Stimulated activated CD4-positive, alpha-beta T cell treated with anti-CD3 and anti-CD28 coated beads, Interleukin-15, amount 100 ng/mL, for 24 hours (primary cell): ENCODE measurements around the gene C3orf70.

Source experiments
- DNase-seq: peaks from one replicate; pipeline ENCODE4 v3.0.0-alpha.2; 2020

Gene C3orf70

GRCh38 chr3:185152410-185153170 is at the start of gene C3orf70:
C3orf70 (minus strand) TSS chr3:185153060; CDS start chr3:185152823, 237 bp downstream.
- DNase-seq = peak; percentile 45

GRCh38 chr3:185200639-185201038 is 47.8 kb upstream of the C3orf70 start:
- DNase-seq = no peak

GRCh38 chr3:185199671-185200070 is 46.8 kb upstream of the C3orf70 start:
- no peak for DNase-seq

- no peak for DNase-seq
These were observed 46.3 kb upstream of the C3orf70 start for GRCh38 chr3:185199206-185199605.

GRCh38 chr3:185197068-185197467 is 44.2 kb upstream of the C3orf70 start:
- DNase-seq = no peak

- no peak for DNase-seq
These were observed 42.8 kb upstream of the C3orf70 start for GRCh38 chr3:185195652-185196051.

GRCh38 chr3:185188816-185189215 is 36.0 kb upstream of the C3orf70 start:
- no peak for DNase-seq

- DNase-seq = no peak
These were observed 34.5 kb upstream of the C3orf70 start for GRCh38 chr3:185187391-185187790.

- peak; percentile 44 for DNase-seq
These were observed 24.0 kb upstream of the C3orf70 start for GRCh38 chr3:185176750-185177359.

DNA sequence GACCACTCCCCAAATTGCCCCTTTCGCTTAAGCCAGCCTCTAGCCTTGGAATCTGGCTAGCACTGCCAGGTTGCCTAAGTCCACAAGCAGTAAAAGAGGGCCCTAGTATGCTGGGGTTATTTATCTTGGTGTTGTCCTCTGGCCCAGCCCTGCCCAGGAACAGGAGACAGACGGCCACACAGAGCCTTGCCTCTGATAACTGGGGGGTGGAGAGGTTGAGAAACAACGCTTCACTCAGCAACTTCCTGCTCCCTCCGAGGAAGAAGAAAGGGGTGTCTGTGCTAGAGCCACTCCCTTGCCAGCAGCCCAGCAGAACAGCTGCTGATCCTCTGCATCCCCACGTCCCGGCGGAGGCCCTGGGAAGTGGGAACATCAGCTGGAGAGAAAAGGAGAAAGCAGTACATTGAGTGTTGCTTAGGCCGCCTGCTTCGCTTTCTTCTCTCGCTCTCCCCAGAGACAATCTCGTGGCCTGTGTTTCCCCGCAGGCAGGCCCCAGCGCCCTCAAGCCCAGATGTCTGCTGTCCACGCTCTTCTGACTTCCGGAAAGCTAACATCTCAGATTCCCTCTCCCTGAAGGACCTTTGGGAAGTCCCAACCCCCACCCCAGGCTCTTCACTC is 22.6 kb upstream of the C3orf70 start:
- DNase-seq = no peak

GRCh38 chr3:185172086-185173049 is 19.5 kb upstream of the C3orf70 start:
- no peak for DNase-seq

DNA sequence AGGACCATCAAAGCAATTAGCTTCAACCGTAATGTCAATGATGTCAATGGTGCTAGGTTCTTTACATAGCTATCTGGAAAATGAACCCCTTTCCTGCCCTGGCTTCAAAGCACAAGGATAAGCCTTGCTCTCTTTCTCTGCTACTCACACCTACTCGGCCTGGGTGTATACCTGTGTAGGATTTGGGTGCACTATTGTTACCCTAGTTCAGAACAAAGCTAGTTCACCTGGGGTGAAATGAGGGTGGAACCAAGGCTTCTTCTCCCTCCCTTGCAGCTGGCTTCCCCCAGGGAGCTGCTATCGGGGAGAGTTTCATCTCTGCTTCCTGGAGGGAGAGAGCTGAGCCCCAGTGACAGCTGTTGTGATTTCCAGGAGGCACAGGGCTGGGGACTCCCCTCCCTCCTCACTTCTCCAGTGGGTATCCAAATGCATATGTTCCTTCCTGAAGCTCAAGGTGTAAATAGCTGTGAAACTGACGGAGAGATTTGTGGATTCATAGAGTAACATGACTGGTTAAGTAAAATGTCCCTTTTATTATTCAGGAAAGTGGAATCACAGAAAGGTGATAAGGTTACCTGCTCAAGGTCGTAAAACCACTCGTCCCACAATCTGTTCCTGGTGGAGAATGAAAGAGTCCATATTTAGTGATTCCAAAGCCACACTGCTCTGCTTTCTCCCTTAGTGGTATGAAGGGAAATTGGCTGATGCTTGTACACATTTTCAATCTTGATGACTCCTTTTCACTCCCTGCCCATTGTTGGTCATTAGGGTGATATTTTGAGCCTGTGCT is 11.8 kb upstream of the C3orf70 start:
- DNase-seq = no peak

GRCh38 chr3:185162634-185163033 is 9.8 kb upstream of the C3orf70 start:
- DNase-seq = no peak

DNA sequence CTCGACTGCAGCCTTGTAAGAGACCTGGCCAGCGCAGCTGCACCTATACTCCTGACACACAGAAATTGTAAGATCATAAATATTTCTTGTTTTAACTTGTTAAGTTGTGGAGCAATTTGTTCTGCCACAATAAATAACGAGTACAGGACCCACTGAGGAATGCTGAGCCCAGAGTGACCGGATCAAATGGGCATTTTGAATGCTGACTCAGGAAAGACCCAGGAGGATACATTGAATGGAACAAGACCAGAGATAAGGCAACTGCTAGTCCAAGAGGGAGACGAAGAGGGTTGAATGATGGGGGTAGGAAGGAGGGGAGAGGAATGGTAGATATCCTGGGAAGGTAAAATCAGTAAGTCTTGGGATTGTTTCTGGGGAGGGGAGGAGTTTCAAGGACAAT is 8.9 kb upstream of the C3orf70 start:
- DNase-seq = no peak

DNA sequence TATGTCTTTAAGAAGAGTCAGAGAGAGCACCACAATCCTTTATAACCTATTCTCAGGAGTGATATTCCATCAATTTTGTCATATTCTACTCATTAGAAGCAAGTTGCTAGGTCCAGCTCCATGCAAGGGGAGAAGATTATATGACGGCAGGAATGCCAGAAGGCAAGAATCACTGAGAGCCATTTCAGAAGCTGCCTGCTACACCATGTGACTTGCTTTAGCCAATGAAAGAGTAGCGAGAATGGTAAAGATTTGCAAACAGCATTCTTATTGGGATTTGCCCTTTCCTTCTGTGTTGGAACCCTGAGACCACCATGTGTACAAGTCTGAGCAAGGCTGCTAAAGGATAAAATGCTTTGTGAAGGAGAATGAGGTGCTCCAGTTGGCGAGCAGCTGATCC is 4.5 kb upstream of the C3orf70 start:
- DNase-seq = no peak

DNA sequence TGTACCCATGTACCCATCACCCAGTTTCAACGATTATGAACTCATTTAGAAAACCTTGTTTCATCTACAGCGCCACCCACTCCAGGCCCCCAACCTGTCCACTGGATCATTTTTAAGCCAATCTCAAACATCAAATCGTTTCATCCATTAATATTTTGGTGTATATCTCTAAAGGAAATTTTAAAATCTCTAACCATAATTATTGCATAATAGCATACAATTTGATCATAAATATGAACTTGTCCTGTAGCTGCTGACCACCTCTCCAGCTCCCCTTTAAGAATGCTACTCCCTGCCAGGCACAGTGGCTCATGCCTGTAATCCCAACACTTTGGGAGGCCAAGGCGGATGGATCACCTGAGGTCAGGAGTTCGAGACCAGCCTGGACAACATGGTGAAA is 2.8 kb upstream of the C3orf70 start:
- DNase-seq = no peak

- no peak for DNase-seq
These were observed 1.2 kb upstream of the C3orf70 start for GRCh38 chr3:185153861-185154629.

- peak; percentile 28 for DNase-seq
These were observed 411 bp upstream of the C3orf70 start for GRCh38 chr3:185153171-185153771.

DNA sequence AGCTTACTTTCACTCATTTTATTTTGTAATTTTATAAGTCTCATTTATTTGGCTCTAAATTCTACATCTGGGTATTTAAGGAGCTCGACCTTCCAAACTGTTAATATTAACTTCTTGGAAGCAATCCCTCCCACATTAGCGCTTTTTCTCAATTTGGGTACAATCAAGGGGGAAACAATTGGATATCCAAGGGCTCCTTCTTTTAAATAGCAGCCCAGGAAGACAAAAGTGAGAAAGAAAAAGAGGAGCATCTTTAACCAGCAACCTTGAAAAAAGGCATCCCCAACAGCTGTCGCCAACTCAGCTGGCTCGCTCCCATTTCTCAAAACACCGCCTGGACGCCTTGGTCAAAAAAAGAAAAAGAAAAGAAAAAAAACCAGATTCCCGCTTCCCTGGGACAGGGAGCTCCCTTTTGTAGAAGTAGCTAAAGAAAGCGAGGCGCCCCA is 873 bp downstream of the C3orf70 start:
- DNase-seq = no peak

DNA sequence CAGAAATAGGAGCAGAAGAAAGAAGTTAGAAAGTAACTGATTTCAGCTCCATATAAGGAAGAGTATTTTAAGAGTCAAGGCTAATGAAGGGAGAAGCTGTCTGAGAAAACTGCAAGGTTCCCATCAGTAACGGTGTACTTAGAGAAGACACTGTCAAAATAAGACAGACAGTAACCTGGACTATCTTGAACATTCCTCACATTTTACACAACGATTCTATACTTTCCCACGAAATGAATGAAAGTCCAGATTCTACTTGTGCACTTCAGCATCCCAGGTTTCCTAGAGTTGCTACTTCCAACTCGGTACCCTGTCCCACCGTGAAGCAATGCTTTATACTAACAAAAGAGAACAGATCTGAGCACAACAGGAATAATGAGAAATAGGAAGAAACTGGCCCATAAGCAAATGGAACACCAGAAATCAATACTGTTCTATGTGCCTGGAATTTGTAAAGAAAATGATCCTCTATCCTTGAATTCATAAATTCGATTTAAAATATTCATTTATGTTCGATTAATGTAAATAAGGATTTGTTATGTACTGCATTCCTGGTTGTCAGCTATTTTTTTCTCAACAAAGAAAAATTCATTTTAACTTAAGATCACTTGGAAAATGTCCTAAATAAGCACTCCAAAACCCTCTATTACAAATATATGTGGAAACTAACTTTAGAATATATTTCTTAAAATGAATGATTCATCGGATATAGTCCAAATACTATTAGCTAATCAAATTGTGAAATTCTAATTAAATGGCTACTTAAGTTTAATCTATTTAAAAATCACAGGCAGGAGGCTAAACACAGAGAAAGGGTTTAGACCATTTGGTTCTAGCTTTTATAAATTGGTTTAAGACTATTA is 1.5 kb downstream of the C3orf70 start:
- no peak for DNase-seq
